Measurements from ENCODE around the gene CYTH3. TPM values are rescaled to one million over a fixed set of nuclear protein-coding genes. Genes with fewer than 3 reads are reported as not detected.

CYTH3 gene
- total RNA-seq, 1 donor from 2014 or later: 29.5 TPM

- H3K36me3 ChIP-seq: peaks cover 0 to 36% of the 10 kb centered on the region in 2 donors
- intact Hi-C loops (cut with DNase I): no loop called here
Observed at GRCh38 chr7:6166443-6166891, 106.0 kb downstream of the CYTH3 start.

GRCh38 chr7:6165521-6166320 is 106.7 kb downstream of the CYTH3 start:
- H3K4me3 ChIP-seq: no peak overlapping the region
- H3K9me3 ChIP-seq: no peaks in the 10 kb centered on the region
- DNase-seq (ENCODE audit: extremely low spot score in 2 of 2): no peak
- intact Hi-C loops (cut with DNase I): no loop called here
- no peak overlapping the region for H3K27ac ChIP-seq
- no peaks in the 10 kb centered on the region for H3K4me1 ChIP-seq
- H3K27me3 ChIP-seq: no peaks in the 10 kb centered on the region
- peaks cover 0 to 34% of the 10 kb centered on the region in 2 donors for H3K36me3 ChIP-seq
- TF ChIP-seq POLR2AphosphoS5 (IDR thresholded peaks at IDR 0.05; ENCODE audit: insufficient read depth in 1 of 2, low read depth in 1 of 2) (no peak), CTCF (IDR thresholded peaks at IDR 0.05) (no peak), POLR2A (IDR thresholded peaks at IDR 0.05) (no peak)

More at GRCh38 chr7:6166443-6166891, 106.0 kb downstream of the CYTH3 start:
- Histone ChIP-seq H3K27ac (no peak overlapping the region), H3K27me3 (no peaks in the 10 kb centered on the region), H3K9me3 (no peaks in the 10 kb centered on the region), H3K4me3 (no peak overlapping the region), H3K4me1 (no peaks in the 10 kb centered on the region)
- DNase-seq (ENCODE audit: extremely low spot score in 2 of 2): no peak
- TF ChIP-seq POLR2AphosphoS5 (IDR thresholded peaks at IDR 0.05; ENCODE audit: insufficient read depth in 1 of 2, low read depth in 1 of 2) (no peak), POLR2A (IDR thresholded peaks at IDR 0.05) (no peak), CTCF (IDR thresholded peaks at IDR 0.05) (no peak)

GRCh38 chr7:6165075-6165474 is 107.3 kb downstream of the CYTH3 start:
- DNase-seq (ENCODE audit: extremely low spot score in 2 of 2): no peak
- H3K27ac ChIP-seq: no peak overlapping the region

GRCh38 chr7:6164491-6164890 is 107.9 kb downstream of the CYTH3 start:
- intact Hi-C loops (cut with DNase I): no loop called here
- Histone ChIP-seq H3K9me3 (no peaks in the 10 kb centered on the region), H3K4me3 (no peak overlapping the region), H3K27ac (no peak overlapping the region), H3K36me3 (peaks cover 0 to 24% of the 10 kb centered on the region in 2 donors), H3K27me3 (no peaks in the 10 kb centered on the region), H3K4me1 (no peaks in the 10 kb centered on the region)
- no peak for DNase-seq (ENCODE audit: extremely low spot score in 2 of 2)
- no peak for TF ChIP-seq POLR2A (IDR thresholded peaks at IDR 0.05)
- no peak for TF ChIP-seq POLR2AphosphoS5 (IDR thresholded peaks at IDR 0.05; ENCODE audit: insufficient read depth in 1 of 2, low read depth in 1 of 2)
- TF ChIP-seq CTCF (IDR thresholded peaks at IDR 0.05): no peak

More at GRCh38 chr7:6165075-6165474, 107.3 kb downstream of the CYTH3 start:
- TF ChIP-seq POLR2A (IDR thresholded peaks at IDR 0.05) (no peak), POLR2AphosphoS5 (IDR thresholded peaks at IDR 0.05; ENCODE audit: insufficient read depth in 1 of 2, low read depth in 1 of 2) (no peak), CTCF (IDR thresholded peaks at IDR 0.05) (no peak)
- Histone ChIP-seq H3K4me3 (no peak overlapping the region), H3K36me3 (peaks cover 0 to 28% of the 10 kb centered on the region in 2 donors), H3K27me3 (no peaks in the 10 kb centered on the region), H3K4me1 (no peaks in the 10 kb centered on the region), H3K9me3 (no peaks in the 10 kb centered on the region)
- intact Hi-C loops (cut with DNase I): no loop called here

- Histone ChIP-seq H3K27ac (no peak overlapping the region), H3K4me1 (no peaks in the 10 kb centered on the region), H3K4me3 (no peak overlapping the region), H3K9me3 (no peaks in the 10 kb centered on the region), H3K27me3 (no peaks in the 10 kb centered on the region), H3K36me3 (peaks cover 0 to 24% of the 10 kb centered on the region in 2 donors)
- TF ChIP-seq POLR2A (IDR thresholded peaks at IDR 0.05) (no peak), POLR2AphosphoS5 (IDR thresholded peaks at IDR 0.05; ENCODE audit: insufficient read depth in 1 of 2, low read depth in 1 of 2) (no peak), CTCF (IDR thresholded peaks at IDR 0.05) (no peak)
- DNase-seq (ENCODE audit: extremely low spot score in 2 of 2): no peak
- intact Hi-C loops (cut with DNase I): no loop called here
Observed at GRCh38 chr7:6164010-6164409, 108.4 kb downstream of the CYTH3 start.

Measured in vagina (tissue), 2 donors.